GM12878 (cell line): ENCODE measurements around the gene LRRC23. TPM values are rescaled to one million over a fixed set of nuclear protein-coding genes. Genes with fewer than 3 reads are reported as not detected.

Experiments
- CHD4 ChIP-seq: fragments of 200-600 bp; sonication (generic); IDR thresholded peaks from 2 replicates; pipeline ENCODE4 v1.6.1; 2016; ENCODE audit warnings: mild to moderate bottlenecking
- ETV6 ChIP-seq, 2 experiments: fragments of 450-650 bp in 1 of 2; IDR thresholded peaks in 1 of 2; conservative IDR thresholded peaks in 1 of 2; 2 replicates each; pipeline ENCODE4 v1.6.1; 2014; ENCODE audit warnings: antibody characterized with exemption in 1 of 2, borderline replicate concordance in 1 of 2, low read depth in 1 of 2, mild to moderate bottlenecking in 1 of 2, moderate library complexity in 1 of 2
- HDGF ChIP-seq: fragments of 450-650 bp; IDR thresholded peaks from 2 replicates; pipeline ENCODE4 v1.6.1; 2016; ENCODE audit warnings: antibody characterized with exemption
- MEF2B ChIP-seq: fragments of 450-650 bp; IDR thresholded peaks from 2 replicates; pipeline ENCODE4 v1.6.1; 2018; ENCODE audit warnings: mild to moderate bottlenecking, moderate library complexity; ENCODE audit not compliant: partially characterized antibody, poor library complexity, severe bottlenecking
- MTA2 ChIP-seq: fragments of 450-650 bp; IDR thresholded peaks from 2 replicates; pipeline ENCODE4 v1.6.1; 2016; ENCODE audit warnings: low read depth, mild to moderate bottlenecking, moderate library complexity
- POLR2AphosphoS5 ChIP-seq: IDR thresholded peaks from 2 replicates; pipeline ENCODE4 v1.6.1; 2011; ENCODE audit warnings: mild to moderate bottlenecking, low read length, inconsistent platforms
- POU2F2 ChIP-seq: IDR thresholded peaks from 3 replicates; pipeline ENCODE4 v1.6.1; 2011; ENCODE audit warnings: low read depth, mild to moderate bottlenecking, low read length, borderline replicate concordance
- TCF12 ChIP-seq: IDR thresholded peaks from 2 replicates; pipeline ENCODE4 v1.6.1; 2011; ENCODE audit warnings: low read depth, mild to moderate bottlenecking, low read length
- ZNF207 ChIP-seq: fragments of 450-650 bp; IDR thresholded peaks from 2 replicates; pipeline ENCODE4 v1.6.1; 2014; ENCODE audit warnings: antibody characterized with exemption, mild to moderate bottlenecking, borderline replicate concordance
- ZNF217 ChIP-seq: fragments of 450-650 bp; IDR thresholded peaks from 2 replicates; pipeline ENCODE4 v1.6.1; 2017; ENCODE audit warnings: antibody characterized with exemption, mild to moderate bottlenecking
- polyA plus RNA-seq, 11 experiments: library from polyadenylated mRNA; depleted of rRNA in 4 of 11; unstranded in 6 of 11; stranded (reverse) in 5 of 11; fragments of >200 nt; fragmentation: Nextera tagmentation in 4 of 11; fragmentation: Illumina TruSeq in 1 of 11; extraction: Ambion mirVana in 4 of 11; extraction: Trizol in 1 of 11; gene quantifications; 1 replicate in 1 of 11; 2 replicates in 10 of 11; pipeline versions ENCODE4 v1.2.1 to v1.2.3, GENCODE V29; 2011 to 2016; ENCODE audit warnings: inconsistent platforms in 2 of 11, missing spikeins in 2 of 11, low read depth in 1 of 11
- total RNA-seq, 4 experiments: library from RNA; depleted of rRNA in 3 of 4; stranded (reverse); fragments of >200 nt in 3 of 4; fragmentation: Illumina TruSeq in 1 of 4; extraction: Trizol in 1 of 4; gene quantifications; 2 replicates each; pipeline versions ENCODE4 v1.2.1 to v1.2.3, GENCODE V29; 2013 to 2021
- TF ChIP-seq, protein P1 (sequence below): fragments of 450-650 bp; IDR thresholded peaks from 2 replicates; pipeline ENCODE4 v1.6.1; 2018; ENCODE audit warnings: mild to moderate bottlenecking, low read depth, moderate library complexity; ENCODE audit not compliant: partially characterized antibody
- TF ChIP-seq, protein P2 (sequence below): fragments of 450-650 bp; formaldehyde crosslinking; IDR thresholded peaks from 2 replicates; pipeline ENCODE4 v1.4.0; 2020; ENCODE audit warnings: mild to moderate bottlenecking, moderate library complexity

LRRC23 gene
- total and polyA plus RNA-seq, 10 of the 15 experiments (the other 5 are each of a cell fraction or from before 2014, with no cell fraction given), result 1.4 to 6.9 (median 3.4) TPM

DNA sequence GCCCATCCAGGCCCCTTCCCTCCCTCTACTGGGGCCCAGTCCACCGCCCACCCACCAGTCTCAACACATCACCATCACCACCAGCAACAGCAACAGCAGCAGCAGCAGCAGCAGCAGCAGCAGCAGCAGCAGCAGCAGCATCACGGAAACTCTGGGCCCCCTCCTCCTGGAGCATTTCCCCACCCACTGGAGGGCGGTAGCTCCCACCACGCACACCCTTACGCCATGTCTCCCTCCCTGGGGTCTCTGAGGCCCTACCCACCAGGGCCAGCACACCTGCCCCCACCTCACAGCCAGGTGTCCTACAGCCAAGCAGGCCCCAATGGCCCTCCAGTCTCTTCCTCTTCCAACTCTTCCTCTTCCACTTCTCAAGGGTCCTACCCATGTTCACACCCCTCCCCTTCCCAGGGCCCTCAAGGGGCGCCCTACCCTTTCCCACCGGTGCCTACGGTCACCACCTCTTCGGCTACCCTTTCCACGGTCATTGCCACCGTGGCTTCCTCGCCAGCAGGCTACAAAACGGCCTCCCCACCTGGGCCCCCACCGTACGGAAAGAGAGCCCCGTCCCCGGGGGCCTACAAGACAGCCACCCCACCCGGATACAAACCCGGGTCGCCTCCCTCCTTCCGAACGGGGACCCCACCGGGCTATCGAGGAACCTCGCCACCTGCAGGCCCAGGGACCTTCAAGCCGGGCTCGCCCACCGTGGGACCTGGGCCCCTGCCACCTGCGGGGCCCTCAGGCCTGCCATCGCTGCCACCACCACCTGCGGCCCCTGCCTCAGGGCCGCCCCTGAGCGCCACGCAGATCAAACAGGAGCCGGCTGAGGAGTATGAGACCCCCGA is 32.2 kb downstream of the LRRC23 start (continued):
- TF ChIP-seq, protein P1, sequence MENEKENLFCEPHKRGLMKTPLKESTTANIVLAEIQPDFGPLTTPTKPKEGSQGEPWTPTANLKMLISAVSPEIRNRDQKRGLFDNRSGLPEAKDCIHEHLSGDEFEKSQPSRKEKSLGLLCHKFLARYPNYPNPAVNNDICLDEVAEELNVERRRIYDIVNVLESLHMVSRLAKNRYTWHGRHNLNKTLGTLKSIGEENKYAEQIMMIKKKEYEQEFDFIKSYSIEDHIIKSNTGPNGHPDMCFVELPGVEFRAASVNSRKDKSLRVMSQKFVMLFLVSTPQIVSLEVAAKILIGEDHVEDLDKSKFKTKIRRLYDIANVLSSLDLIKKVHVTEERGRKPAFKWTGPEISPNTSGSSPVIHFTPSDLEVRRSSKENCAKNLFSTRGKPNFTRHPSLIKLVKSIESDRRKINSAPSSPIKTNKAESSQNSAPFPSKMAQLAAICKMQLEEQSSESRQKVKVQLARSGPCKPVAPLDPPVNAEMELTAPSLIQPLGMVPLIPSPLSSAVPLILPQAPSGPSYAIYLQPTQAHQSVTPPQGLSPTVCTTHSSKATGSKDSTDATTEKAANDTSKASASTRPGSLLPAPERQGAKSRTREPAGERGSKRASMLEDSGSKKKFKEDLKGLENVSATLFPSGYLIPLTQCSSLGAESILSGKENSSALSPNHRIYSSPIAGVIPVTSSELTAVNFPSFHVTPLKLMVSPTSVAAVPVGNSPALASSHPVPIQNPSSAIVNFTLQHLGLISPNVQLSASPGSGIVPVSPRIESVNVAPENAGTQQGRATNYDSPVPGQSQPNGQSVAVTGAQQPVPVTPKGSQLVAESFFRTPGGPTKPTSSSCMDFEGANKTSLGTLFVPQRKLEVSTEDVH, result no peak
- TF ChIP-seq ZNF207, result 0 out of 2 replicates have a peak, but pooled peaks have one; percentile 45
- peak; percentile 22 for TF ChIP-seq MEF2B
- 0 out of 2 replicates have a peak, but pooled peaks have one; percentile 11 for TF ChIP-seq TCF12
- TF ChIP-seq HDGF, result peak; percentile 98
- peak; percentile 18; the same call in 1 of the 2 replicates for TF ChIP-seq POLR2AphosphoS5
- TF ChIP-seq ZNF217, result no peak
- TF ChIP-seq, protein P2, sequence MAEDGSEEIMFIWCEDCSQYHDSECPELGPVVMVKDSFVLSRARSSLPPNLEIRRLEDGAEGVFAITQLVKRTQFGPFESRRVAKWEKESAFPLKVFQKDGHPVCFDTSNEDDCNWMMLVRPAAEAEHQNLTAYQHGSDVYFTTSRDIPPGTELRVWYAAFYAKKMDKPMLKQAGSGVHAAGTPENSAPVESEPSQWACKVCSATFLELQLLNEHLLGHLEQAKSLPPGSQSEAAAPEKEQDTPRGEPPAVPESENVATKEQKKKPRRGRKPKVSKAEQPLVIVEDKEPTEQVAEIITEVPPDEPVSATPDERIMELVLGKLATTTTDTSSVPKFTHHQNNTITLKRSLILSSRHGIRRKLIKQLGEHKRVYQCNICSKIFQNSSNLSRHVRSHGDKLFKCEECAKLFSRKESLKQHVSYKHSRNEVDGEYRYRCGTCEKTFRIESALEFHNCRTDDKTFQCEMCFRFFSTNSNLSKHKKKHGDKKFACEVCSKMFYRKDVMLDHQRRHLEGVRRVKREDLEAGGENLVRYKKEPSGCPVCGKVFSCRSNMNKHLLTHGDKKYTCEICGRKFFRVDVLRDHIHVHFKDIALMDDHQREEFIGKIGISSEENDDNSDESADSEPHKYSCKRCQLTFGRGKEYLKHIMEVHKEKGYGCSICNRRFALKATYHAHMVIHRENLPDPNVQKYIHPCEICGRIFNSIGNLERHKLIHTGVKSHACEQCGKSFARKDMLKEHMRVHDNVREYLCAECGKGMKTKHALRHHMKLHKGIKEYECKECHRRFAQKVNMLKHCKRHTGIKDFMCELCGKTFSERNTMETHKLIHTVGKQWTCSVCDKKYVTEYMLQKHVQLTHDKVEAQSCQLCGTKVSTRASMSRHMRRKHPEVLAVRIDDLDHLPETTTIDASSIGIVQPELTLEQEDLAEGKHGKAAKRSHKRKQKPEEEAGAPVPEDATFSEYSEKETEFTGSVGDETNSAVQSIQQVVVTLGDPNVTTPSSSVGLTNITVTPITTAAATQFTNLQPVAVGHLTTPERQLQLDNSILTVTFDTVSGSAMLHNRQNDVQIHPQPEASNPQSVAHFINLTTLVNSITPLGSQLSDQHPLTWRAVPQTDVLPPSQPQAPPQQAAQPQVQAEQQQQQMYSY (CRISPR knock-in tag), result no peak
- peak; percentile 2; the same call in 1 of the 3 replicates for TF ChIP-seq POU2F2
- 0 out of 2 replicates have a peak, but pooled peaks have one; percentile 24 for TF ChIP-seq MTA2
- TF ChIP-seq CHD4, result no peak
- TF ChIP-seq ETV6 (conservative IDR thresholded peaks at IDR 0.05 in 1 of 2, IDR thresholded peaks at IDR 0.05 in 1 of 2; ENCODE audit: borderline replicate concordance in 1 of 2, low read depth in 1 of 2), result no peak
- TF ChIP-seq, all 136 proteins: peak for 14
